ENCODE measurements around the gene ACCS.

The ACCS gene

DNA sequence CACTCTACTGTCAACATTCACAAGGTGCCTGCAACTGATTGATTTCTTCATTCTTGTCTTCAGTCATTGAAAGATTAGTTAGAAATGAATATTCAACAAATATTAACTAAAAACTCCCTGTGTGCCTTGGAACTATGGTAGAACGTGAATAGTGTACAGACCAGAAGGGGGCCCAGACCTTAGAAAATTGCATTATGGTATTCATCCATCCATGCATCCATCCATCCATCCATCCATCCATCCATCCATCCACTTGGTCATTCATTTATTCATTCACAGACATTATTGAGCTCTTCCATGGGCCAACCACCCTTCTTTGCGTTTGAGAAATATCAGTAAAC, 28.4 kb upstream of the ACCS start:
- no peak for DNase-seq (ENCODE audit: low read depth in 2 of 2)

DNA sequence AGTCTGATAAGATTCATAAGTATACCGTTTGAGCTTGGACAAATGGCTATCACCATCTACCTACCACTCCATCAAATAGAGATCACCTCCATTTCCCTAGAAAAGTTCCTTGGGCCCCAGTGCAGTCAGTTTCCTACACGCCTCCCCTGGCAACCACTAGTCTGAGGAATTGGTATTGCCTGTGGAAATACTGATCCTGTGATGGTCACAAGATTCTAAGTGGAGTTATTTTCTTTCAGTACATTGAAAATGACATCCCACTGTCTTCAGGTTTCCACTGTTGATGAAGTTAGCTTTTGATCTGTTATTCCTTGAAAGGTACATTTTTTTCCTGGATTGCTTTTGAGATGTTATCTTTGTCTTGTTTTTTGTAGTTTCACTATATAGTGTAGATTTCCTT, 22.9 kb upstream of the ACCS start:
- no peak for DNase-seq (ENCODE audit: low read depth in 2 of 2)

DNA sequence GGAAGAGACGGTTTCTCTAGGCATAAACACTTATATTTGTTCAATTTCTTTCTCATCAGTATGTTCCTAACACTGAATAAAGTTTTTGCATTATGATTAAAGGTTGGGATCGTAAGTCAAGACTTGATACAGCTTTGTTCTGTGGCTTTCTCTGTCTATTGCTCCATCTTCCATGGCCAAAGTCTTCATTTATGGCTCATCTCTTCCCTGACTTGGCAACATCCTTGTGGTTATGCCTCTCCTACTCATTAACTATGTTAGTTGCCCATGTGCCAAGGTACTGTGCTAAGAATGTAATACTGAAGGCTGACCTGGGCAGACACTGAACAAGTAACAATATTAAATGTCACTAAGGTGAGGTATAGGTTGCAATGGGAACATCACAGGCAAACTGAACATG, 19.9 kb upstream of the ACCS start:
- no peak for DNase-seq (ENCODE audit: low read depth in 2 of 2)

DNA sequence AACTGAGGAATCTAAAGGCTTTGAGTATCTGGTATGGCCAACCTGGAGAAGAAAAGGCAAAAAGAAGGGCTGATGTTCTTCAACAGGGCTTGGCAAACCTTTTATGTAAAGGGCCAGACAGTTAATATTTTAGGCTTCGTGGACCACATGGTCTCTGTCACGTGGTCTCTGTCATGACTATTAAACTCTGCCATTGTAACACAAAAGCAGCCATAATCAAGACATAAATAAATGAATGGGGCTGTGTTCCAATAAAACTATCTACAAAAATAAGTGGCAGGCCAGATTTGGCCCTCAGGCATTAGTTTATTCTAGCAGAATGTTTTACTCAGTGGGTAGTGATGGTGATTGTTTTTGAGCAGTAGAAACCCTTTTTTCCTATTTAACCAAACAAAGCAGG, 18.8 kb upstream of the ACCS start:
- DNase-seq (ENCODE audit: low read depth in 2 of 2) = no peak

DNA sequence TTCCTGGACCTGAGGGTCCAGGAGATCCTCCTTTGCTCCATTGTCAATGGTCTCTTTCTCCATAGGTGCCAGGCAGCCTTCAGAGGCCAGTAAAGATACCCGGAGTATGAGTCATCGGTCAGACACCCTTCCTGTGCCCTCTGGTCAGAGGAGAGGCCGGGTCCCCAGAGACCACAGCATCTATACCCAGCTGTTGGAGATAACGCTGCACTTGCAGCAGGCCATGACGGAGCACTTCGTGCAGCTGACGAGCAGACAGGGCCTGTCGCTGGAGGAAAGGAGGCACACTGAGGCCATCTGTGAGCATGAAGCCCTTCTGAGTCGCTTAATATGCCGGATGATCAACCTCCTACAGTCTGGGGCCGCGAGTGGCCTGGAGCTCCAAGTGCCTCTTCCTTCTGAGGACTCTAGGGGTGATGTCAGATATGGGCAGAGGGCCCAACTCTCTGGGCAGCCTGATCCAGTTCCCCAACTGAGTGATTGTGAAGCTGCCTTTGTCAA, 18.1 kb upstream of the ACCS start, which contains the start of gene ACCSL:
ACCSL (plus strand) TSS at position 51 of the 501 bp plus-strand sequence; CDS start at position 107, 56 bp downstream.
- no peak for DNase-seq (ENCODE audit: low read depth in 2 of 2)

DNA sequence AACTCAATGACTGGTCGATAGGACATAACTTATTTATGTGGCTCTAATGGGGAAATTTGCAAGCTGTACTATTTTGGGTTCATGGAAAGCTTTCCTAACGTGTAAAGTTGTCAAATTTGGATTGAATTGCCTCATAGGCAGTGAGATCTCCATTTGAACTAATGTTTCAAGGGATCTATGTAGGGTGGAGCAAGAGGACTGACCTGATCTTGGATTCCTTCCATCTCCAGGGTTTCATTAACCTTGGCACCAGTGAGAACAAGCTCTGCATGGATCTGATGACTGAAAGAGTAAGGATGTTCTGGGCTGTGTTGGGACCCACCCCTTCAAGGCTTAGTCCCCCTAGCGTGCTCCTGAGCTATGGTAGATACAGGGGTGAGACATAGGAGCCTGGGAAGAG, 16.2 kb upstream of the ACCS start:
- DNase-seq (ENCODE audit: low read depth in 2 of 2) = no peak

DNA sequence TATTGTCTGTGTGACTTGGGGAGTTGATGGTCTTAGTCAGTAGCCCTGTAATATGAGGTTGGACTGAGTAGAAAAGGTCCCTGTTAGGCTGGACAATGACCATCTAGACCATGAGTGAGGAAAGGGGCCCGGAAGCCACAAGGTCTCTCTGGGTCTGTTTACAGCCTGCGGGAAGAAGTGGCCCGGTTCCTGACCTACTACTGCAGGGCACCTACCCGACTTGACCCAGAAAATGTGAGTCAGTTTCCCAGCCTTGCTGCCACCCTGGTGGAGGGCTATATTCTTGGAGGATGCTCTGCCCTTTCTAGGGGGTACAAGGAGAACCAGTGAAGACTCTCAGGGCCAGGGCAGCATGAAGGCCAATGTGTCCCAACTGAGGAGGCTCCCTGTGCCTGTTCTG, 14.9 kb upstream of the ACCS start:
- no peak for DNase-seq (ENCODE audit: low read depth in 2 of 2)

DNA sequence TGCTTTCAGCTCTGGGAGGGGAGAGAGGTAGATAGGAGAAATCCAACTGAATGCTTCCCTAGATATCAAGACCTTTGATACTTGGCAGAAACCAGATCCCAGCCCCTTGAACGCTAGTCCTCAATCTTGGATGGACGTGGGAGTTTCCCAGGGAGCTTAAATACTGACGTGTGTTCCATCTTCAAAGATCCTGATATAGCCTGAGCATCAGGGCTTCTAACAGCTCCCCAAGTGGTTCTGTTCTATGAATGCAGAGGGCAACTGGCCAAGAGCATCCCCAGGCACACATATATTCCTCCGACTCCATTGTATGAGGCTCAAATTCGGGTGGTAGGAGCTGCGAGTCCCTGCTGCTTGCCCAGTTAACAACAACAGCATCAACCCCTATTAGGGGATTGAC, 8.7 kb upstream of the ACCS start:
- no peak for DNase-seq (ENCODE audit: low read depth in 2 of 2)

DNA sequence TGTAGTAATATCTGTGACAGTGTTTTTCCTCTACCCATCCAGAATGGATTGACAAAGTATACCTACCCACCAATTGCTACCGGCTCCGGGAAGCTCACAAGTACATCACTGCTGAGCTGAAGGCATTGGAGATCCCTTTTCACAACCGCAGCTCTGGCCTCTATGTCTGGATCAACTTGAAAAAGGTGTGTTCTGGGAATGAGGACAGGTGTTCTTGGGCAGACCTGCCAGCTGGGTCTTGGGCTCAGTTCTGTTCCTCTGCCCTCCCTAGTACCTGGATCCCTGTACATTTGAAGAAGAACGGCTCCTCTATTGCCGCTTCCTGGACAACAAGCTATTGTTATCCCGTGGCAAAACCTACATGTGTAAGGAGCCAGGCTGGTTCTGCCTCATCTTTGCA, 7.8 kb upstream of the ACCS start:
- no peak for DNase-seq (ENCODE audit: low read depth in 2 of 2)

DNA sequence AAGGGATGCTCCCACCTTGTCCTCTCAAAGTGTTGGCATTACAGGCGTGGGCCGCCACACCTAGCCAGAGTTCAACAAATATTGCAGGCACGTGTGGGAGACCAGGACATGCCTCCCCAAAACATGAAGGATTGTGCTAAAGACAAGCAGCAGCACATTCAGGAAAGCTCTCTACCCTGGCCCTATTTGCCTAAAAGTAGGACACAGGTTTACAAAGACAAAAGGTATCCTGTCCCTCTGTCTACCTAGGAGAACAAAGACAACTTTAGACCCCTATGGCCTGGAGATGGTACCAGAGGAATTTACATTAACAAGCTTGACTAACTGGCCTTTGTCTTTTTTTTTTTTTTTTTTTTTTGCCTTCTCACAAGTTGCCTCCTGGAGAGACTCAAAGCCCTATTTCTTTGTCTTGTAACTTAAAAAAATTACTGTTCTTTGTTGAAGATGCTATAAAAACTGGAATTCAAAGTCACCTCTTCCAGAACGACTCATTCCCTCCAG, 859 bp upstream of the ACCS start:
- no peak for DNase-seq (ENCODE audit: low read depth in 2 of 2)

DNA sequence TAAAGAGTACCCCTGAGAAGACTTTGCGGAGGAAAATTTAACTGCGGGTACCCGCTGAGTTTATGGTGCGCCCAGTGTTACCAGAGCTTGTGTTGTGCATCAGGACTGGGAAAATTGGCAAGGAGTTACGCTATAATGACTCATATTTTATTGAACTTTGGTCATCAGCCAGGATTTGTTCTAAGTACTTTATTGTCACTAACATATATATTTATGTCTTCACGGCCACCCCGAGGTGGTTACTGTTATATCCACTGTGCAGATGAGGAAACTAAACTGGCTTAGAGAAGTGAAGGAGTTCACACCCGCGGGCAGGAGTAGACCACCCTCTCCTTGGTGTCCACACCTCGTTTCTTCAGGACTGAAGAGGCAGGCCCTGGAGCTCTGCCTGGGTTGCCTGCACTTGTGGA, 667 bp downstream of the ACCS start:
- DNase-seq (ENCODE audit: low read depth in 2 of 2) = no peak

DNA sequence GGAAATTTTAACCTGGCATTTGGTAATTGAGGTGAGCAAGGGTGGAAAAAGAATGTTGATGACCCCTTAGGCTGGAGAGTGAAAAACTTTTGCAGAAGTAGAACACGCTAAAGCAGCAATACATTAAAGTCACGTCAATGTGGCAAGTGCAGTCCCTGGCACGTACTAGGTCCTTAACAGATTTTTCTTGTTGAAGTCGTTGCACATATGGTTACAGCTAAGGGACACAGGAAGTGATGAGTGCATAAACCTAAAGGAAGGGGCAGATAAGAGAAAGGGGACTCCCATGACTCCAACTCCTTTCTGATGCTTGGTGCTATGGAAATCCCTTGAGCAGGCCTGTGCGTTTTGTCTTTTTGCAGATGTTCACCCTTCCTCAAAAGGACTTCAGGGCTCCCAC, 1.2 kb downstream of the ACCS start:
- no peak for DNase-seq (ENCODE audit: low read depth in 2 of 2)

DNA sequence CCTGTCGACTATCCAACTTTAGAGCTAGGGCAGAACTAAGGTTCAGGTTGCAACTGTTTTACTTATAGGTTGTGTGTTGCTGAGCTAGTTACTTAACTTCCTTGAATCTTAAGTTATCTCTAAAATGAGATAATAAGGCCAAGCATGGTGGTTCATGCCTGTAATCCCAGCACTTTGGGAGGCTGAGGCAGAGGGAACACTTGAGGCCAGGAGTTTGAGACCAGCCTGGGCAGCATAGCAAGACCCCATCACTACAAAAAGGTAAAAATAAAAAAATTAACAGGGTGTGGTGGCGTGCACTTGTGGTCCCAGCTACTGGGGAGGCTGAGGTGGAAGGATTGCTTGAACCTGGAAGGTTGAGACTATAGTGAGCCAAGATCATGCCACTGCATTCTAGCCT, 2.1 kb downstream of the ACCS start:
- DNase-seq (ENCODE audit: low read depth in 2 of 2) = no peak

DNA sequence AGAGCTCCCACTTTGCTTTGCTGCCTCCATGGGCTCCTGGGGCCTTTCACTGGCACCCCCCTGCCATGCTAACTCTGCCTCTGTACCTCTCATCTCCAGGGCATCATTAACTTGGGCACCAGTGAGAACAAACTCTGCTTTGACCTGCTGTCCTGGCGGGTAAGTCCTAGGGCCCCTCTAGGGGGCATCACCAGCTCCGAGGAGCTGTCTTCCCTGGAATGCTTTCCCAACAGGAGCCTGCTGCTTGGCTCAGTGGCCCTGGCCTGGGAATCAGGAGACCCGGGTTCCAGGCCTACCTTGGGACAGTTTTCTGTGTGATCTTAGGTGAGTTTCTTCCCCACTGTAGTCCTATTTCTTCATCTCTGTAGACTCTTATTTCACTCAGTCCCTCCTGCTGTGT, 5.1 kb downstream of the ACCS start:
- no peak for DNase-seq (ENCODE audit: low read depth in 2 of 2)

DNA sequence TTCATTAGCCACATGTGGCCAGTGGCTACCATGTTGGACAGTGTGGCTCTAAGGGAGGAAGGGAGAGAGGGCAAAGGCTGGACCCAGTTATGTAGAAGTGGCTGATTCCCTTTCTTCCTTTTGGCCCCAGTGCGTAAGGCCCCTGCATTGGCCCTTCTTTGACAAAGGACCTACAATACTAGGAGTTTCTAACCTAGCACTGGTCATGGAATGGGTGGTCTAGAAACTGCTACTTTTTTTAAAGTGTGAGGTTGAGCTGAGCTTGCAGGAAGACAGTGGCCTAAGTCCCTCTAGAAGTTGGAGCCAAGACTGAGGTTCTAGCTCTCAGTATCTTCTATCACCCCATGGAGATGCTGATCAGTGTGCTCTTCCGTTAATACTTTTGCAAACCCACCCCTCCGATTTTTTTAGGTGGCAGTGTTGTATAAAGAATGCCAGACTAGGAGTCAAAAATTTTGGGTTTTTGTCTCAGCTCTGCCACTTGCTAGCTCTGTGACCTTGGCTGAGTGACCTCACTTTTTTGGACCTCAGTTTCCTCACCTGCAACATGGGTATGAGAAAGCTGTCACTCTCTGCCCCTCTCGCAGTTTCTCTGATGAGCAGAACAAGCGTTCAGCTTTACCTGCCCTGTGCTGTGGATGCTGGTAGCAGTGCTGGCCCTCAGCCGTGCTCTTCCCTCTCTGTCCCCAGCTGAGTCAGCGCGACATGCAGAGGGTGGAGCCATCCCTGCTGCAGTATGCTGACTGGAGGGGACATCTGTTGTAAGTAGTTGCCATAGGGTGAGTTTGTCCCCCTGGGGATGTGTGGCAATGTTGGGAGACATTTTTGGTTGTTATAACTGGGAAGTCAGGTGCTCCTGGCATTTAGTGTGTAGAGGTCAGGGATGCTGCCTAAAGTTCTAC, 6.9 kb downstream of the ACCS start:
- DNase-seq (ENCODE audit: low read depth in 2 of 2) = no peak

DNA sequence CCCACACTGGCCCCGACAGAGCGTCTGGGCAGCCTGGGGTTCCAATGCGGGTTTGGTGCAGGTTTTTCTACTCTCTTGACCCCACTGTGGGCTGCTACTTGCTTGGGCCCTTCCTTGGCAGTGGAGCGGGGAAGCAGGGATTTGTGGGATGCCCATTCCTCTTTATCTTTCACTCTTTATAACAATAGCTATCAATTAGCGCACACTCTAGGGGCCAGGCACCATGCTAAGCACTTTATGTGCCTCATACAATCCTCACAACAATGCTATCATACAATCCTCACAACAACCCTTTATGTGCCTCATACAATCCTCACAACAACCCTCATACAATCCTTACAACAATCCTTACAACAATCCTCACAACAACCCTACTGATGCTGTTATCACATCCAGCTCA, 12.7 kb downstream of the ACCS start:
- DNase-seq (ENCODE audit: low read depth in 2 of 2) = no peak

DNA sequence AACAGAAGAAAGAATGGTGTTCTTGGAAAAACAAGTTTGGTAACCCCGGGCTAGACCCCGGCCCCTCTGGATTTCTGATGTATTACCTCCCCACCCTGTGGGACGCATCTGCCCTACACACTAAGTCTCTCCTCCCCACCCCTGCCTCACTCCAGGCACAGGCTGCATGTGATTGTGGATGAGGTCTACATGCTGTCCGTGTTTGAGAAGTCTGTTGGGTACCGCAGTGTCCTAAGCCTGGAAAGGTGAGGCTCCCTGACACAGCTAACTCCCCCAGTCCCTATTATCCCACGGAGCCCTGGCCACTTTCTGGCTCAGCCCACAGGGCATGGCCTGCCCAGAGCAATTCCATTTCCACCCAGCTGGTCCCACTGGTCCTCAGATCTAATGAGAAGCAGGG, 13.3 kb downstream of the ACCS start:
- no peak for DNase-seq (ENCODE audit: low read depth in 2 of 2)

DNA sequence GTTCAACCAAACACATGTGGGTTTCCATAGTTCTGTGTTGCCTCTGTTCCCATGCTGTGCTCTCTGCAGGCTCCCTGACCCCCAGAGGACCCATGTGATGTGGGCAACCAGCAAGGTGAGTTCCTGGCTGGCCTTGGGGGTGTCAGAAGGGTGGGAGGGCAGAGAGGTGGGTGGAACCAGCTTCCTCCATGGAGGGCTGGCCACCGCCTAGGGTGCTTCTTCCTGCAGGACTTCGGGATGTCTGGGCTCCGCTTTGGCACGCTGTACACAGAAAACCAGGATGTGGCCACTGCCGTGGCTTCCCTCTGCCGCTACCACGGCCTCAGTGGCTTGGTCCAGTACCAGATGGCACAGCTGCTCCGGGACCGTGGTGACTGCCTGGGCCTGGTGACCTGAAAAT, 14.9 kb downstream of the ACCS start:
- no peak for DNase-seq (ENCODE audit: low read depth in 2 of 2)

DNA sequence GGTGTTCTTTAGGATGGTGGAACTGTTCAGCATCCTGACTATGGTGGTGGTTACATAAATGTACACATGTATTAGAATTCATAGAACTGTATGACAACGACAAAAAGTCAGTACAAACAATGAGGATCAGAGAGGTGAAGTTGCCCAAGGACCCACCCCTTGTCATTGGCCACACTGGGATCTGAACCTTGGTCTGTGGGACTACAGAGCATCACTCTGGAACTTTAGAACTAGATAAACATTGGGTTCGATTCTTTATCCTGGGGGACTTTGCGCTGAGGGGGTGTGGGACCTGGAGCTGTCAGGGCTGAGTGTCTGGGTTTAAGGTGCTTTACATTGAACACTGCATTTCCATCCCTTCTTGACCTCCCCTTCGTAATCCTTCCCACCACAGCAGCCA, 16.6 kb downstream of the ACCS start:
- no peak for DNase-seq (ENCODE audit: low read depth in 2 of 2)

DNA sequence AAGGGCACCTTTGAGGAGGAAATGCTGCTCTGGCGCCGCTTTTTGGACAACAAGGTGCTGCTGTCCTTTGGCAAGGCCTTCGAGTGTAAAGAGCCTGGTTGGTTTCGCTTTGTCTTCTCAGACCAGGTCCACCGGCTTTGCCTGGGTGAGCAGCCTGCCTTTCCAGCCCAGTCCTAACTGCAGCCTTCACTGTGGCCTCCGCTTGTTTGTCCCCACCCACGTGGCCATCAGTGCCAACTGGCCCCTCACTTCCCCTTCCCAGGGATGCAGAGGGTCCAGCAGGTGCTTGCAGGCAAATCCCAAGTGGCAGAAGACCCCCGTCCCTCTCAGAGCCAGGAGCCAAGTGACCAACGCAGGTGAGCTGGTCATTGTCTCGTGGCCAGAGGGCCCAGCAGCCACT, 17.4 kb downstream of the ACCS start:
- DNase-seq (ENCODE audit: low read depth in 2 of 2) = no peak

DNA sequence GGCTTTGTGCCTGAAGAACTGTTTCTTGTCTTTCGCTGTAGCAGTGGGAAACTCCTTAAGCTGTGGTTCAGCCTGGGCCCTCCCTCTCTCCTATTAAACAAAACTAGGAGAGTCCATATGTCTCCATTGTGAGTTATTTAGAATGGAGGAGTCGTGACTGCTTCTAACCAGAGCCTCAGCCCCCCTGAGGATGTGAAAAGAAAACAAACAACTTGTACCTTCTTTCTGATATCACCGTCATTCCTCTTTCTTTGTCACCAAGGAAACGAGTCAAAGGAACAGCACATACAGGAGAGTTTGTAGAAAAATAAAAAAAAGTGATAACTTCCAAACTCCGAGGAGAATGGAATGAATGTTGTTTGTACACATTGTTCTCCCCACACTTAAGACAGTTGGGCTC, 17.8 kb downstream of the ACCS start:
- DNase-seq (ENCODE audit: low read depth in 2 of 2) = no peak

DNA sequence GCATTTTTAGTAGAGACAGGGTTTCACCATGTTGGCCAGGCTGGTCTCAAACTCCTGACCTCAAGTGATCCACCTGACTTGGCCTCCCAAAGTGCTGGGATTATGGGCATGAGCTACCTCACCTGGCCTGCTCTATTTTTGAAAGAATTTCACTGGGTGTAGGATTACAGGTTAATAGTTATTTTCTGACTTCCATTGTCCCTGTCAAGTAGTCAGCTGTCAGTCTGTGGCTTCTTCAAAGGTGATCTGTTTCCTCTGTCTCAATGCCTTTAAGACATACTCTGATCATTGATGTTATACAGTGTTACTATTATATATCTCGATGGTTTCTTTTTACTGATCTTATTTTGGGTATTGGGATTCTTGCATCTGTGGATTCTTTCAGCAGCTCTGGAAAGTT, 19.3 kb downstream of the ACCS start:
- no peak for DNase-seq (ENCODE audit: low read depth in 2 of 2)

DNA sequence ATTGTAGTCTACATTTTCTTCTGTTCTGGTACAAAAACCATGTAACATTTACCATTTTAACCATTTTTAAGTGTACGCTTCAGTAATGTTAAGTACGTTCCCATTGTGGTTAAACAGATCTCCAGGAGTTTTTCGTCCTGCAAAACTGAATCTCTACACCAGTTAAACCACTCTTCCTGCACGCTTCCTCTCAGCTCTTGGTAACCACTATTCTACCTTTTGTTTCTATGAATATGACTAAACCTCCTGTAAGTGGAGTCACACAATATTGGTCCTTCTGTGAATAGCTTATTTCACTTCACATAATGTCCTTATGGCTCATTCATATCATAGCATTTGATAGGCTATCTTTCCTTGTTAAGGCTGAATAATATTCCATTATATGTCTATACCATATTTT, 22.3 kb downstream of the ACCS start:
- DNase-seq (ENCODE audit: low read depth in 2 of 2) = no peak

DNA sequence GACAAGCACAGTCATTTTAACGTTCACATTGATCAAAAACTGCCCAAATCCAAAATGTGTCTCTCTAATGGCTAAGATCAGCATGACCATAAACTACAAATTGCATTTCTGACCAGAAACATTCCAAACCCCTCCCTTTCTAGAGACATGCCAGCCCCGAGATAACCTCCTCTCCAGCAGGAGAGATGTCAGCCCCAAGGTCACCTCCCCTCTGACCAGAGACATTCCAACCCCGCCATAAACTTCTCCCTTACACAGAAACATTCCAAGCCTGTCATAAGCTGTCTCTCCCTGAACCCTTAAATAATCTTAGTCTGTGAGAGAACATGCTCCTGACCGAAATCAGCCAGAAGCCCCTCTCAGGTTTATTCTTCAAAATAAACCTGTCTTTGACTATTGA, 22.8 kb downstream of the ACCS start:
- no peak for DNase-seq (ENCODE audit: low read depth in 2 of 2)

Measured in stimulated activated CD4-positive, alpha-beta T cell treated with anti-CD3 and anti-CD28 coated beads, Interleukin-4, amount 100 ng/mL, for 48 hours (primary cell).